ENCODE measurements around the gene ADAP1. TPM values are rescaled to one million over a fixed set of nuclear protein-coding genes. Genes with fewer than 3 reads are reported as not detected.

The ADAP1 gene
- total RNA-seq, 1 donor = 0.72 TPM

DNA sequence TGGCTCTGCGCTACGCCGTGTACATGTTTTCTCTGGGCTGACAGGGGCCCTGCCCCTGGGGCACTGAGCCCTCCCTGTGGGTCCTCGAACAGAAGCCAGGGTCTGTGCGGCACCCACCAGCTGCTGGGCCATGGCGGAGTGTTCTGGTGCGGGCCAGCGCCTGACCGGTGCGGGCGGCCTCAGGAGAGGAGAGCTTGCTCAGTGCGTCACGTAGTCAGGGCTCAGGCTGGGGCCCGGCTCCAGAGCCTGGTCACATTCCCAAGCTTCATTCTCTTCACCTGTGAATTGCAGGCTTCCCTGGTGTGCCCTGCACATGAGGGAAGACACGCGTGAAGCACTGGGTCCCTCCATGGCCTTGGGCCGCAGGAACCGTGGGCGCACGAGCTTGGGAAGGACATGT, 62.7 kb downstream of the ADAP1 start:
- no peak overlapping the region for H3K4me3 ChIP-seq (ENCODE audit: low read depth, low read length)
- no peak for DNase-seq (ENCODE audit: low read depth)
- TF ChIP-seq, protein P1, sequence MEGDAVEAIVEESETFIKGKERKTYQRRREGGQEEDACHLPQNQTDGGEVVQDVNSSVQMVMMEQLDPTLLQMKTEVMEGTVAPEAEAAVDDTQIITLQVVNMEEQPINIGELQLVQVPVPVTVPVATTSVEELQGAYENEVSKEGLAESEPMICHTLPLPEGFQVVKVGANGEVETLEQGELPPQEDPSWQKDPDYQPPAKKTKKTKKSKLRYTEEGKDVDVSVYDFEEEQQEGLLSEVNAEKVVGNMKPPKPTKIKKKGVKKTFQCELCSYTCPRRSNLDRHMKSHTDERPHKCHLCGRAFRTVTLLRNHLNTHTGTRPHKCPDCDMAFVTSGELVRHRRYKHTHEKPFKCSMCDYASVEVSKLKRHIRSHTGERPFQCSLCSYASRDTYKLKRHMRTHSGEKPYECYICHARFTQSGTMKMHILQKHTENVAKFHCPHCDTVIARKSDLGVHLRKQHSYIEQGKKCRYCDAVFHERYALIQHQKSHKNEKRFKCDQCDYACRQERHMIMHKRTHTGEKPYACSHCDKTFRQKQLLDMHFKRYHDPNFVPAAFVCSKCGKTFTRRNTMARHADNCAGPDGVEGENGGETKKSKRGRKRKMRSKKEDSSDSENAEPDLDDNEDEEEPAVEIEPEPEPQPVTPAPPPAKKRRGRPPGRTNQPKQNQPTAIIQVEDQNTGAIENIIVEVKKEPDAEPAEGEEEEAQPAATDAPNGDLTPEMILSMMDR (IDR thresholded peaks at IDR 0.05; ENCODE audit: insufficient read depth, low read length) = no peak

GRCh38 chr7:891291-891690, 63.2 kb downstream of the ADAP1 start:
- TF ChIP-seq, protein P1 (IDR thresholded peaks at IDR 0.05; ENCODE audit: insufficient read depth, low read length) = no peak
- no peak overlapping the region for H3K4me3 ChIP-seq (ENCODE audit: low read depth, low read length)
- no peak for DNase-seq (ENCODE audit: low read depth)

DNA sequence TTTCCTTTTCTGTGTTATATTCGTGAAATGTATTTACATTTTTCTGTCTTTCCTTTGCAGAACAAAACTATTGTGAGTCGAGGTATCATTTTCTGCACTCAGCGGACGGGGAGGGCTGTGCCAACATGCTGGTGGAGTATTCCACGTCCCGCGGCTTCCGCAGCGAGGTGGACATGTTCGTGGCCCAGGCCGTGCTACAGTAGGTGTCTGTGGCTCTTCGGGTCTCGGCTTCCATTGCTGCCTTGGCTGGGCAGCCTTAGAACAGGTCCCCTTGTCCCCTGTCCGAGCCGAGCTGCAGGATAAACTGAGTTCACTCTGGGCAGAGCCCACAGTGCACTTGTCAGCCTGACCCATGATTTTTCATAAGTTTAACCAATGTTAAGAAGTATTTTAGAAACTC, 63.6 kb downstream of the ADAP1 start:
- TF ChIP-seq, protein P1 (IDR thresholded peaks at IDR 0.05; ENCODE audit: insufficient read depth, low read length) = no peak
- no peak for DNase-seq (ENCODE audit: low read depth)
- no peak overlapping the region for H3K4me3 ChIP-seq (ENCODE audit: low read depth, low read length)

- TF ChIP-seq, protein P1 (IDR thresholded peaks at IDR 0.05; ENCODE audit: insufficient read depth, low read length) = no peak
- no peak overlapping the region for H3K4me3 ChIP-seq (ENCODE audit: low read depth, low read length)
- DNase-seq (ENCODE audit: low read depth) = no peak
These were observed 65.1 kb downstream of the ADAP1 start for GRCh38 chr7:889391-889790.

DNA sequence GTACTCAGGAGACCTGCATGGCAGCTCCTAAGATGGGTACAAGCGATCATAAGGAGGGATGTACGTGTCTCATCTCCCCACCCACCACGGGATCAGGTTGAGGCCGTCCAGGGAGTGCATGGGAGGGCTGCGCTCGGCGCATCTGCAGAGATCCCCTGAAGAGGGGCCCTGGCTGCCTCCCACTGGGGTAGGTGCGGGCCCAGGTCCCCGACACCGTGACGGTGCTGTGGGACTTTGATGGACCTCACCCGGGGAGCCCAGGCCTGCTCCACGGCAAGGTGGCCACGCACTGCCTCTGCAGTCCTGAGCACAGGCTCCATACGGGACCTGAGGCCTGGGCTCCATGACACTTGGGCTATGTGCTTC, 65.5 kb downstream of the ADAP1 start:
- no peak overlapping the region for H3K4me3 ChIP-seq (ENCODE audit: low read depth, low read length)
- TF ChIP-seq, protein P1 (IDR thresholded peaks at IDR 0.05; ENCODE audit: insufficient read depth, low read length) = no peak
- no peak for DNase-seq (ENCODE audit: low read depth)

DNA sequence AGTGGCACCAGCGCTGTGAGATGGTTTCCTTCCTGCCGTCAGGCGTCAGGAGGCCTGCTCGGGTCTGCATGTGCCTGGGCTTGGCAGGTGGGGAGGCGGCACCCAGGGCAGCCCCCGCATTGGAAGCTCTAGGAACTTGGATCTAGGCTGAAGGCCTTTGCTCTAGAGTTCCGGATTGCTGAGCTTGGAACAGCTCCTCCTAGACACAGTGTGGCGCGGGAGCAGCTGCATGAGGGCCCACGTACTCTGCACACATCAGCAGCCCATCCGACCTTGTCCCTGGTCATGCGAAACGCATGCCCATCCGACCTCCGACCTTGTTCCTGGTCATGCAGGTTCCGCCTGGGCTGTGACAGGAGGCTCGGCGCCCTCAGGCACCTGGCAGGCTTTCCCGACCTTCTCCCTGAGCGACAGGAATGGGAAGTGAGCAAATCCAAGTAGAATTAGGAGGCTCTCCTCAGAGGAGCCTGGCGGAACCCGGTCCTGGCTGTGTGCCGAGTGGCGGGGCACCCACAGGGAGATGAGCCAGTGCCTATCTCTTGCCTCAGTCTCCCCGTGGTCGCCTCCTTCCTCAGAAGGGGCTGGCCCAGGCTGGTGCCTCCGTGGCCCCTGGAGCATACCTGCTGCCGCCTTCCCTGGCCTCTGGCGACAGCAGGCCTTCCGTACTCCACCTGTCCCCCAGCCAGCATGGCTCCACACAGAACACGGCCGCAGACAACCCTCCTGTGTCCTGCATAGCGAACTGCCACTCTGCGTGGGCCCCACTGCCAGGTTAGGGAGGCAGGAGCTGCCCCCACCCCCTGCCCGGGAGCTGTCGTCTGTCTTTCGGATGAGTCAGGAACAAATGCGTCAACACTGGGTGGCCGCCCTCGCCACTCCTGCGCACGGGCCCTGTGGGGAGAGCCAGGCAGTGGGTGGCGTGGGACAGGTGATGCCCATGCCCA, 66.1 kb downstream of the ADAP1 start:
- no peak overlapping the region for H3K4me3 ChIP-seq (ENCODE audit: low read depth, low read length)
- TF ChIP-seq, protein P1 (IDR thresholded peaks at IDR 0.05; ENCODE audit: insufficient read depth, low read length) = no peak
- no peak for DNase-seq (ENCODE audit: low read depth)
